ENCODE measurements around the gene TLR8.

The TLR8 gene

GRCh38 chrX:12906046-12906761, at the start of gene TLR8:
TLR8 (plus strand) TSS chrX:12906620; CDS start chrX:12906707, 87 bp downstream.
- DNase-seq (ENCODE audit: extremely low spot score): no peak
- CTCF ChIA-PET: no interaction called here
- POLR2A ChIA-PET: no interaction called here
- no peak for TF ChIP-seq CTBP1 (IDR thresholded peaks at IDR 0.05; ENCODE audit: borderline replicate concordance)
- TF ChIP-seq HDGF (IDR thresholded peaks at IDR 0.05; ENCODE audit: borderline replicate concordance): no peak
- TF ChIP-seq, protein P1, sequence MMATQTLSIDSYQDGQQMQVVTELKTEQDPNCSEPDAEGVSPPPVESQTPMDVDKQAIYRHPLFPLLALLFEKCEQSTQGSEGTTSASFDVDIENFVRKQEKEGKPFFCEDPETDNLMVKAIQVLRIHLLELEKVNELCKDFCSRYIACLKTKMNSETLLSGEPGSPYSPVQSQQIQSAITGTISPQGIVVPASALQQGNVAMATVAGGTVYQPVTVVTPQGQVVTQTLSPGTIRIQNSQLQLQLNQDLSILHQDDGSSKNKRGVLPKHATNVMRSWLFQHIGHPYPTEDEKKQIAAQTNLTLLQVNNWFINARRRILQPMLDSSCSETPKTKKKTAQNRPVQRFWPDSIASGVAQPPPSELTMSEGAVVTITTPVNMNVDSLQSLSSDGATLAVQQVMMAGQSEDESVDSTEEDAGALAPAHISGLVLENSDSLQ (IDR thresholded peaks at IDR 0.05): no peak
- TF ChIP-seq NFRKB (IDR thresholded peaks at IDR 0.05): no peak
- no peak for TF ChIP-seq BHLHE40 (IDR thresholded peaks at IDR 0.05; ENCODE audit: borderline replicate concordance)
- TF ChIP-seq ZNF384 (IDR thresholded peaks at IDR 0.05): no peak
- no peak for TF ChIP-seq FOXM1 (IDR thresholded peaks at IDR 0.05; ENCODE audit: borderline replicate concordance)
- no peak for TF ChIP-seq L3MBTL2 (conservative IDR thresholded peaks at IDR 0.05)
- no peak for TF ChIP-seq SP1 (IDR thresholded peaks at IDR 0.05)
- TF ChIP-seq TARDBP (IDR thresholded peaks at IDR 0.05): no peak
- TF ChIP-seq SUZ12 (IDR thresholded peaks at IDR 0.05): no peak
- no peak for TF ChIP-seq ARNT (IDR thresholded peaks at IDR 0.05)
- no peak for TF ChIP-seq ELF4 (IDR thresholded peaks at IDR 0.05)
- TF ChIP-seq FOXA1 (IDR thresholded peaks at IDR 0.05): no peak
- no peak for TF ChIP-seq FOXK2 (IDR thresholded peaks at IDR 0.05)
- no peak for TF ChIP-seq LEF1 (IDR thresholded peaks at IDR 0.05; ENCODE audit: borderline replicate concordance)

- POLR2A ChIA-PET: no interaction called here
- no peak for DNase-seq (ENCODE audit: extremely low spot score)
- CTCF ChIA-PET: interaction anchor here (1.4 kb wide), 1 partner anchor 36 kb away, joined by 3 read pairs; no protein-coding TSS in a partner anchor
- TF ChIP-seq NFRKB (IDR thresholded peaks at IDR 0.05): no peak
- TF ChIP-seq, protein P1 (IDR thresholded peaks at IDR 0.05): no peak
- no peak for TF ChIP-seq ARNT (IDR thresholded peaks at IDR 0.05)
- no peak for TF ChIP-seq FOXK2 (IDR thresholded peaks at IDR 0.05)
- TF ChIP-seq ELF4 (IDR thresholded peaks at IDR 0.05): no peak
- no peak for TF ChIP-seq FOXM1 (IDR thresholded peaks at IDR 0.05; ENCODE audit: borderline replicate concordance)
- TF ChIP-seq L3MBTL2 (conservative IDR thresholded peaks at IDR 0.05): no peak
- no peak for TF ChIP-seq HDGF (IDR thresholded peaks at IDR 0.05; ENCODE audit: borderline replicate concordance)
- no peak for TF ChIP-seq BHLHE40 (IDR thresholded peaks at IDR 0.05; ENCODE audit: borderline replicate concordance)
- TF ChIP-seq FOXA1 (IDR thresholded peaks at IDR 0.05): no peak
- no peak for TF ChIP-seq SP1 (IDR thresholded peaks at IDR 0.05)
- no peak for TF ChIP-seq ZNF384 (IDR thresholded peaks at IDR 0.05)
- no peak for TF ChIP-seq LEF1 (IDR thresholded peaks at IDR 0.05; ENCODE audit: borderline replicate concordance)
- no peak for TF ChIP-seq TARDBP (IDR thresholded peaks at IDR 0.05)
- TF ChIP-seq SUZ12 (IDR thresholded peaks at IDR 0.05): no peak
- TF ChIP-seq CTBP1 (IDR thresholded peaks at IDR 0.05; ENCODE audit: borderline replicate concordance): no peak
Observed at GRCh38 chrX:12865359-12865758, 41.1 kb upstream of the TLR8 start.

DNA sequence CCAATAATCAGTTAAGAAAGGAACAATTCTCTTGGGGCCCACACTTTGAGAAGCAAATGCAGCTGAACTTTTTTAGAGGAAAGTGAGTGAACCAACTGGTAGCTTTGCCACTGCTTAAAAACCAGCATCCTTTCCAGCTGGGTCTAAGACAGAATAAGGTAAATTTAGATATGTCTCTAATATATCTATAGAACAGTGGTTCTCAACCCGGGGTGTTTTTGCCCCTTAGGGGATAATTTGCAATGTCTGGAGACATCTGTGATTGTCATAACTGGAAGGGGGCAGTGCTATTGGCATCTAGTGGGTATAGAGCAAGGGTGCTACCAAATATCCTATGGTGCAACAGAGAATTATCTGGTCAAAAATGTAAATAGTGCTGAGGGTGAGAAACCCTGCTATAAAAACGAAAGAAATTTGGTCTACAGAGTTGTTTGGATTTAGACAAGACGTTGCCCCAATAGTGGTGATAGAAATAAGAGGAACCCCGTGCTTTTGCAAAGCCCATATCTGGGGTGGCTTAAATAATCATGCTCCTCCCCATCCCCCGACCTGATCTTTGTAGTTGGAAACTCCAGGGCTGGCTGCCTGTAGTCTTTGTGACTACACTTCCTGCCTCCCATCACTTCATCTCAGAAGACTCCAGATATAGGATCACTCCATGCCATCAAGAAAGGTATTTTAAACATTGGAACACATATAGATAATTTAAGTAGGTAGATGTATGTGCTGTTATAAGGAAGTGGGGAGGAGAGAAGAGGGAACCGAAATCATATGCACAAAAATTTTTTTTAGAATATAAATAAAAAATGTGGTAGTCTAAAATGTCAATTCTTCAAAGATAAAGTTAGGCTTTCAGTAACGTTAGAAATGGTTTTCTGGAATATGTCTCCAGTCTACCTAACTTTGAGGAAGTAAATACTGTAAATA, 39.7 kb upstream of the TLR8 start, which contains the start of gene TLR7:
TSS of gene TLR7 (plus strand) at position 622 of the 927 bp plus-strand sequence. CDS start 507 bp downstream, outside the sequence.
- no peak for DNase-seq (ENCODE audit: extremely low spot score)
- ChIA-PET POLR2A (no interaction called here), CTCF (interaction anchor here (1.4 kb wide), 1 partner anchor 34 kb away, joined by 3 read pairs; no protein-coding TSS in a partner anchor)
- TF ChIP-seq HDGF (IDR thresholded peaks at IDR 0.05; ENCODE audit: borderline replicate concordance) (no peak), SUZ12 (IDR thresholded peaks at IDR 0.05) (no peak), CTBP1 (IDR thresholded peaks at IDR 0.05; ENCODE audit: borderline replicate concordance) (no peak), TARDBP (IDR thresholded peaks at IDR 0.05) (no peak), FOXM1 (IDR thresholded peaks at IDR 0.05; ENCODE audit: borderline replicate concordance) (no peak), LEF1 (IDR thresholded peaks at IDR 0.05; ENCODE audit: borderline replicate concordance) (no peak), ZNF384 (IDR thresholded peaks at IDR 0.05) (no peak), ARNT (IDR thresholded peaks at IDR 0.05) (no peak), SP1 (IDR thresholded peaks at IDR 0.05) (no peak), FOXA1 (IDR thresholded peaks at IDR 0.05) (no peak)
- TF ChIP-seq, protein P1 (IDR thresholded peaks at IDR 0.05): no peak

GRCh38 chrX:12867685-12868084, 38.7 kb upstream of the TLR8 start:
- DNase-seq (ENCODE audit: extremely low spot score): no peak
- no peak for TF ChIP-seq FOXM1 (IDR thresholded peaks at IDR 0.05; ENCODE audit: borderline replicate concordance)
- no peak for TF ChIP-seq ARNT (IDR thresholded peaks at IDR 0.05)
- no peak for TF ChIP-seq NFRKB (IDR thresholded peaks at IDR 0.05)
- TF ChIP-seq TARDBP (IDR thresholded peaks at IDR 0.05): no peak
- no peak for TF ChIP-seq FOXA1 (IDR thresholded peaks at IDR 0.05)
- no peak for TF ChIP-seq ZNF384 (IDR thresholded peaks at IDR 0.05)
- no peak for TF ChIP-seq CTBP1 (IDR thresholded peaks at IDR 0.05; ENCODE audit: borderline replicate concordance)
- ChIA-PET CTCF (no interaction called here), POLR2A (no interaction called here)

- TF ChIP-seq HDGF (IDR thresholded peaks at IDR 0.05; ENCODE audit: borderline replicate concordance) (no peak), SP1 (IDR thresholded peaks at IDR 0.05) (no peak), LEF1 (IDR thresholded peaks at IDR 0.05; ENCODE audit: borderline replicate concordance) (no peak), FOXA1 (IDR thresholded peaks at IDR 0.05) (no peak), FOXK2 (IDR thresholded peaks at IDR 0.05) (no peak)
- CTCF ChIA-PET: no interaction called here
- DNase-seq (ENCODE audit: extremely low spot score): no peak
- POLR2A ChIA-PET: no interaction called here
Observed at GRCh38 chrX:12868747-12869146, 37.7 kb upstream of the TLR8 start.
